ENCODE measurements around the gene CNP.

CNP gene

DNA sequence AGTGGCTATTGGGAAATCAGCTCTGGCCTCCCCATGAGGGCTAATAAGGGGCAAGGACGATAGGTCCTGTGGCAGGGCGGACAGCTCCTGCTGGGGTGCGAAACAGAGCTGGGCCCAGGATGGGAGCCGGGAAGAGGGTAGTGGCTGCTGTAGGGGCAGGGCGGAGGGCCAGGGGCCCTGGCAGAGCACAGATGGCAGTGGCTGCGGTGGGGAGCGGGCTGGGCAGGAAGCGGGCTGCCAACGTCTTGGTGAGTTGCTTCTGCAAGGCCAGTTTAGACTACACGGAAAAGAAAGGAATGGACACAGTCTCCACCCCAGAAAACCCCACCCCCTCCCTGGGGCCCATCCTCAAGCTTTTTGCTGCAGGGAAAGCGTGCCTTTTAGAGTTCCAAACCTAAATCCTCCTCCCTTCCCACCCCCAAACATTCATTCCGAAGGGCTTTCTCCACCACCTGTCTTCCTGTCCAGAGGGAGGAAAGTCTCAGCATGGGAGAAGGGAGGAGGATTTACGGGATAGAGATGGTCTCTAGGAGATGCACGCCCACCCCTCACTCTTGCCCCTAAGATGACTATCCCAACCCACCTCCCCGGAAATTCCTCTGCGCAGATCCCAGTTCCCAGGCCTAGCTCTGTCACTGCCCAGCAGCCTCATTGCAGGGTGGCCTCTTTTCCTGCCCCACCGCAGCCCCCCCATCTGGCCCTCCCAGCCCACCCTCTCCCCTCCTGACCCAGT lies 60.4 kb downstream of the CNP start:
- Histone ChIP-seq H3K4me3 (ENCODE audit: low read depth in 1 of 2, low read length in 2 of 2) (no peak overlapping the region), H3K36me3 (ENCODE audit: control insufficient read depth in 1 of 2, insufficient read depth in 2 of 2, low read length in 2 of 2) (peaks cover 5 to 23% of the 10 kb centered on the region in 2 donors), H3K27ac (ENCODE audit: low read depth, low read length) (no peak overlapping the region), H3K9ac (ENCODE audit: low read depth in 1 of 2, low read length in 2 of 2) (no peak overlapping the region), H3K9me3 (ENCODE audit: control insufficient read depth in 1 of 2, low read length in 2 of 2) (no peaks in the 10 kb centered on the region), H3K27me3 (ENCODE audit: control insufficient read depth in 1 of 2, insufficient read depth in 2 of 2, low read length in 2 of 2) (no peaks in the 10 kb centered on the region), H3K4me1 (ENCODE audit: control insufficient read depth in 1 of 2, insufficient read depth in 2 of 2, low read length in 2 of 2) (peaks cover 20 to 23% of the 10 kb centered on the region in 2 donors)
